Activated CD8-positive, alpha-beta T cell treated with anti-CD3 and anti-CD28 coated beads for 36 hours (primary cell): ENCODE data around the gene RTBDN. TPM values are rescaled to one million over a fixed set of nuclear protein-coding genes. Genes with fewer than 3 reads are reported as not detected.

Source experiments
- ATAC-seq: fragments of 200-7000 bp; cut with Tn5 transposase; one replicate; pipeline ENCODE4 v1.10.0; 2021; ENCODE audit warnings: mild to moderate bottlenecking, moderate library complexity
- CTCF ChIA-PET: fragments of 350-600 bp; sonication (Branson Sonifier 250); formaldehyde crosslinking; loops from one replicate; lab custom pipeline; 2021; ENCODE audit warnings: antibody characterized with exemption; lab: Charles Lee
- POLR2A ChIA-PET: fragments of 350-600 bp; sonication (Branson Sonifier 250); formaldehyde crosslinking; loops from one replicate; lab custom pipeline; 2021; ENCODE audit warnings: antibody characterized with exemption; lab: Charles Lee
- DNase-seq: peaks from one replicate; pipeline ENCODE4 v3.0.0-alpha.2; 2020
- H3K27ac Mint-ChIP-seq: one replicate; pipeline ENCODE4 v1.8.0; 2021; ENCODE audit warnings: mild to moderate bottlenecking, mixed read lengths
- H3K27me3 Mint-ChIP-seq: one replicate; pipeline ENCODE4 v1.8.0; 2021; ENCODE audit warnings: mixed read lengths
- H3K36me3 Mint-ChIP-seq: one replicate; pipeline ENCODE4 v1.8.0; 2021; ENCODE audit warnings: low read depth, mixed read lengths
- H3K4me1 Mint-ChIP-seq: one replicate; pipeline ENCODE4 v1.8.0; 2021; ENCODE audit warnings: low read depth, mixed read lengths
- H3K4me3 Mint-ChIP-seq: one replicate; pipeline ENCODE4 v1.8.0; 2021; ENCODE audit warnings: mild to moderate bottlenecking, moderate library complexity, mixed read lengths
- H3K9me3 Mint-ChIP-seq: one replicate; pipeline ENCODE4 v1.8.0; 2021; ENCODE audit warnings: mixed read lengths
- CTCF ChIP-seq: fragments of 200-600 bp; IDR thresholded peaks from one replicate; pipeline ENCODE4 v1.8.0; 2022; ENCODE audit warnings: antibody characterized with exemption, mild to moderate bottlenecking
- intact Hi-C: fragments of 100-400 bp; cut with micrococcal nuclease; formaldehyde crosslinking; loops from one replicate; pipeline ENCODE4 v1.10.0; 2022
- total RNA-seq, 2 experiments: library from RNA; stranded (reverse); gene quantifications; one replicate each; pipeline ENCODE4 v1.2.3, GENCODE V29; 2021

Gene RTBDN
- total RNA-seq, 2 experiments from 2014 or later: not detected

- peak overlapping the region; percentile 98 for H3K27ac Mint-ChIP-seq
- ATAC-seq: peak; percentile 37
- H3K4me3 Mint-ChIP-seq: peak overlapping the region; percentile 95
- H3K27me3 Mint-ChIP-seq: no peaks in the 10 kb centered on the region
- H3K36me3 Mint-ChIP-seq: peaks cover 22% of the 10 kb centered on the region
- H3K9me3 Mint-ChIP-seq: no peaks in the 10 kb centered on the region
- TF ChIP-seq CTCF: no peak
- CTCF ChIA-PET: interaction anchor here (0.9 to 14.2 kb wide), 7 partner anchors 9 to 92 kb away, joined by 3 to 480 read pairs (median 4); partner anchors contain the start of gene THSD8
- DNase-seq: peak; percentile 94
- intact Hi-C loops: loop anchor here (2.0 kb wide), 1 partner anchor 15 kb away; no protein-coding TSS in a partner anchor
- POLR2A ChIA-PET: interaction anchor here (0.7 to 3.3 kb wide), 19 partner anchors 9 to 461 kb away, joined by 3 to 97 read pairs (median 4); partner anchors contain the start of genes DHPS, FBXW9, PRDX2 and RNASEH2A
- peaks cover 38% of the 10 kb centered on the region for H3K4me1 Mint-ChIP-seq
Measured at GRCh38 chr19:12793290-12794195, 40.8 kb downstream of the RTBDN start.

- Mint-ChIP-seq H3K27ac (peak overlapping the region; percentile 98), H3K4me1 (peaks cover 44% of the 10 kb centered on the region), H3K36me3 (peaks cover 22% of the 10 kb centered on the region), H3K4me3 (peak overlapping the region; percentile 95), H3K27me3 (no peaks in the 10 kb centered on the region), H3K9me3 (no peaks in the 10 kb centered on the region)
- intact Hi-C loops: no loop called here
- TF ChIP-seq CTCF: no peak
- DNase-seq (no peak), ATAC-seq (no peak)
- ChIA-PET CTCF (interaction anchor here (0.9 to 14.2 kb wide), 8 partner anchors 9 to 93 kb away, joined by 3 to 480 read pairs (median 4); partner anchors contain the start of gene THSD8), POLR2A (interaction anchor here (0.7 to 3.3 kb wide), 22 partner anchors 9 to 460 kb away, joined by 3 to 97 read pairs (median 4); partner anchors contain the start of genes DHPS, FBXW9, PRDX2 and RNASEH2A)
Measured at GRCh38 chr19:12792853-12793289, 41.5 kb downstream of the RTBDN start.

- no peaks in the 10 kb centered on the region for H3K9me3 Mint-ChIP-seq
- no peaks in the 10 kb centered on the region for H3K27me3 Mint-ChIP-seq
- ChIA-PET CTCF (interaction anchor here (1.3 to 14.2 kb wide), 8 partner anchors 10 to 93 kb away, joined by 3 to 480 read pairs (median 4); partner anchors contain the start of genes RNASEH2A and THSD8), POLR2A (interaction anchor here (0.9 to 3.3 kb wide), 27 partner anchors 10 to 360 kb away, joined by 3 to 97 read pairs (median 4); partner anchors contain the start of genes DHPS, FBXW9, GET3 and PRDX2)
- DNase-seq (peak; percentile 88), ATAC-seq (no peak)
- peaks cover 44% of the 10 kb centered on the region for H3K4me1 Mint-ChIP-seq
- TF ChIP-seq CTCF: peak; percentile 10
- peak overlapping the region; percentile 98 for H3K27ac Mint-ChIP-seq
- intact Hi-C loops: no loop called here
- peaks cover 22% of the 10 kb centered on the region for H3K36me3 Mint-ChIP-seq
- H3K4me3 Mint-ChIP-seq: peak overlapping the region; percentile 95
Measured at GRCh38 chr19:12792051-12792852, 42.1 kb downstream of the RTBDN start.

GRCh38 chr19:12791345-12792050 lies 42.9 kb downstream of the RTBDN start, which contains the start of gene JUNB:
Gene JUNB (plus strand): TSS chr19:12791486. CDS start chr19:12791772, 286 bp downstream.
- DNase-seq: peak; percentile 95
- no peak for TF ChIP-seq CTCF
- no peaks in the 10 kb centered on the region for H3K9me3 Mint-ChIP-seq
- H3K27me3 Mint-ChIP-seq: no peaks in the 10 kb centered on the region
- peak; percentile 42 for ATAC-seq
- H3K27ac Mint-ChIP-seq: peak within 1 kb of the TSS; percentile 98
- POLR2A ChIA-PET: interaction anchor here (0.5 to 3.3 kb wide), 25 partner anchors 9 to 460 kb away, joined by 3 to 97 read pairs (median 4); partner anchors contain the start of genes FBXW9, GET3, RNASEH2A and TNPO2
- H3K4me1 Mint-ChIP-seq: peaks cover 44% of the 10 kb centered on the region
- H3K36me3 Mint-ChIP-seq: peaks cover 21% of the 10 kb centered on the region
- CTCF ChIA-PET: interaction anchor here (1.3 to 14.2 kb wide), 5 partner anchors 11 to 56 kb away, joined by 4 to 480 read pairs (median 8); partner anchors contain the start of genes RNASEH2A and THSD8
- intact Hi-C loops: no loop called here
- peak within 1 kb of the TSS; percentile 95 for H3K4me3 Mint-ChIP-seq
